HepG2 (cell line): ENCODE measurements around the gene CDR2L. TPM values are rescaled to one million over a fixed set of nuclear protein-coding genes. Genes with fewer than 3 reads are reported as not detected.

Experiments used
- AGO2 ChIP-seq: fragments of 200-400 bp; formaldehyde crosslinking; optimal IDR thresholded peaks from 2 replicates; pipeline ENCODE3; 2017; ENCODE audit warnings: mild to moderate bottlenecking, low read depth, low read length, moderate library complexity
- FOXA3 ChIP-seq: IDR thresholded peaks from 2 replicates; pipeline ENCODE4 v1.6.1; 2016; ENCODE audit warnings: missing genetic modification reagents, missing compliant biosample characterization
- HIC2 ChIP-seq: sonication (generic); formaldehyde crosslinking; IDR thresholded peaks from 2 replicates; pipeline ENCODE4 v1.9.0; 2022; ENCODE audit warnings: low read depth, missing genetic modification reagents
- HMG20B ChIP-seq: conservative IDR thresholded peaks from 2 replicates; pipeline ENCODE4 v1.6.1; 2016; ENCODE audit warnings: missing genetic modification reagents, missing compliant biosample characterization
- HOXA7 ChIP-seq: sonication (generic); formaldehyde crosslinking; IDR thresholded peaks from 2 replicates; pipeline ENCODE4 v1.8.1; 2022; ENCODE audit warnings: mild to moderate bottlenecking, missing genetic modification reagents, moderate library complexity
- KMT2A ChIP-seq: sonication (generic); formaldehyde crosslinking; IDR thresholded peaks from 2 replicates; pipeline ENCODE4 v1.4.0; 2020; ENCODE audit warnings: missing genetic modification reagents
- PHF5A ChIP-seq: IDR thresholded peaks from one replicate; pipeline ENCODE4 v1.6.1; 2018; ENCODE audit warnings: low read depth, missing genetic modification reagents; ENCODE audit not compliant: unreplicated experiment
- RCOR2 ChIP-seq: IDR thresholded peaks from 2 replicates; pipeline ENCODE4 v1.6.1; 2016; ENCODE audit warnings: missing biosample characterization, missing genetic modification reagents
- SNAI1 ChIP-seq: sonication (generic); formaldehyde crosslinking; IDR thresholded peaks from 2 replicates; pipeline ENCODE4 v1.5.0; 2020; ENCODE audit warnings: mild to moderate bottlenecking, missing genetic modification reagents, borderline replicate concordance
- SNAPC4 ChIP-seq: sonication (generic); formaldehyde crosslinking; IDR thresholded peaks from 2 replicates; pipeline ENCODE4 v1.4.0; 2020; ENCODE audit warnings: mild to moderate bottlenecking, missing genetic modification reagents
- U2AF1 ChIP-seq: fragments of 200-400 bp; formaldehyde crosslinking; optimal IDR thresholded peaks from 2 replicates; pipeline ENCODE3; 2017; ENCODE audit warnings: mild to moderate bottlenecking, low read depth, low read length
- ZBTB38 ChIP-seq: sonication (generic); formaldehyde crosslinking; IDR thresholded peaks from 2 replicates; pipeline ENCODE4 v1.5.1; 2020; ENCODE audit warnings: mild to moderate bottlenecking, missing genetic modification reagents
- ZFAT ChIP-seq: sonication (generic); formaldehyde crosslinking; conservative IDR thresholded peaks from 2 replicates; pipeline ENCODE4 v1.8.1; 2023; ENCODE audit warnings: missing genetic modification reagents, inconsistent platforms
- ZNF234 ChIP-seq: sonication (generic); formaldehyde crosslinking; conservative IDR thresholded peaks from 2 replicates; pipeline ENCODE4 v1.5.1; 2020; ENCODE audit warnings: mild to moderate bottlenecking, missing genetic modification reagents
- ZNF558 ChIP-seq: sonication (generic); formaldehyde crosslinking; IDR thresholded peaks from 2 replicates; pipeline ENCODE4 v1.9.0; 2022; ENCODE audit warnings: mild to moderate bottlenecking, missing genetic modification reagents, borderline replicate concordance
- ZNF572 ChIP-seq: sonication (generic); formaldehyde crosslinking; IDR thresholded peaks from 2 replicates; pipeline ENCODE4 v1.5.1; 2020; ENCODE audit warnings: mild to moderate bottlenecking, missing genetic modification reagents
- ZNF670 ChIP-seq: sonication (generic); formaldehyde crosslinking; IDR thresholded peaks from 2 replicates; pipeline ENCODE4 v1.8.0; 2022; ENCODE audit warnings: mild to moderate bottlenecking, missing genetic modification reagents, borderline replicate concordance
- ZNF749 ChIP-seq: sonication (generic); formaldehyde crosslinking; IDR thresholded peaks from 2 replicates; pipeline ENCODE4 v1.8.0; 2022; ENCODE audit warnings: mild to moderate bottlenecking, missing genetic modification reagents, moderate library complexity, borderline replicate concordance
- ZNF841 ChIP-seq: sonication (generic); formaldehyde crosslinking; IDR thresholded peaks from 2 replicates; pipeline ENCODE4 v1.8.1; 2023; ENCODE audit warnings: missing genetic modification reagents, borderline replicate concordance
- ZNF850 ChIP-seq: sonication (generic); formaldehyde crosslinking; conservative IDR thresholded peaks from 2 replicates; pipeline ENCODE4 v1.9.0; 2021; ENCODE audit warnings: mild to moderate bottlenecking, missing genetic modification reagents
- ZNF879 ChIP-seq: sonication (generic); formaldehyde crosslinking; IDR thresholded peaks from 2 replicates; pipeline ENCODE4 v1.8.1; 2023; ENCODE audit warnings: missing genetic modification reagents
- polyA plus RNA-seq, 8 experiments: library from polyadenylated mRNA; depleted of rRNA in 3 of 8; stranded (reverse) in 7 of 8; unstranded in 1 of 8; fragments of >200 nt; fragmentation: Illumina TruSeq in 4 of 8; extraction: Trizol in 4 of 8; gene quantifications; 2 replicates each; pipeline versions ENCODE4 v1.2.1 to v1.2.3, GENCODE V29; 2011 to 2016; ENCODE audit warnings: low read depth in 4 of 8, missing spikeins in 1 of 8, mixed read lengths in 1 of 8; ENCODE audit not compliant: insufficient read depth in 1 of 8
- total RNA-seq, 5 experiments: library from RNA; depleted of rRNA; stranded (reverse); fragments of >200 nt; fragmentation: Illumina TruSeq; extraction: Trizol; gene quantifications; 2 replicates each; pipeline ENCODE4 v1.2.3, GENCODE V29; 2016; ENCODE audit warnings: low read depth in 1 of 5
- TF ChIP-seq, protein P1 (sequence below): sonication (generic); formaldehyde crosslinking; IDR thresholded peaks from 2 replicates; pipeline ENCODE4 v1.8.0; 2022; ENCODE audit warnings: missing genetic modification reagents, mild to moderate bottlenecking, borderline replicate concordance
- TF ChIP-seq, protein P2 (sequence below): sonication (generic); formaldehyde crosslinking; IDR thresholded peaks from 2 replicates; pipeline ENCODE4 v1.4.0; 2020; ENCODE audit warnings: missing genetic modification reagents, borderline replicate concordance

Gene CDR2L
- total and polyA plus RNA-seq, 2 of the 13 experiments (the other 11 are each of a cell fraction or from before 2014, with no cell fraction given), result 1.9 to 2.1 TPM

GRCh38 chr17:74971842-74972106, 15.7 kb upstream of the CDR2L start (continued):
- TF ChIP-seq SNAPC4, result no peak
- TF ChIP-seq, protein P1, sequence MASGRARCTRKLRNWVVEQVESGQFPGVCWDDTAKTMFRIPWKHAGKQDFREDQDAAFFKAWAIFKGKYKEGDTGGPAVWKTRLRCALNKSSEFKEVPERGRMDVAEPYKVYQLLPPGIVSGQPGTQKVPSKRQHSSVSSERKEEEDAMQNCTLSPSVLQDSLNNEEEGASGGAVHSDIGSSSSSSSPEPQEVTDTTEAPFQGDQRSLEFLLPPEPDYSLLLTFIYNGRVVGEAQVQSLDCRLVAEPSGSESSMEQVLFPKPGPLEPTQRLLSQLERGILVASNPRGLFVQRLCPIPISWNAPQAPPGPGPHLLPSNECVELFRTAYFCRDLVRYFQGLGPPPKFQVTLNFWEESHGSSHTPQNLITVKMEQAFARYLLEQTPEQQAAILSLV (CRISPR knock-in tag), result no peak
- TF ChIP-seq ZNF558 (CRISPR knock-in tag), result no peak; the same call in 1 of the 2 replicates
- no peak for TF ChIP-seq ZNF670 (CRISPR knock-in tag)
- TF ChIP-seq, protein P2, sequence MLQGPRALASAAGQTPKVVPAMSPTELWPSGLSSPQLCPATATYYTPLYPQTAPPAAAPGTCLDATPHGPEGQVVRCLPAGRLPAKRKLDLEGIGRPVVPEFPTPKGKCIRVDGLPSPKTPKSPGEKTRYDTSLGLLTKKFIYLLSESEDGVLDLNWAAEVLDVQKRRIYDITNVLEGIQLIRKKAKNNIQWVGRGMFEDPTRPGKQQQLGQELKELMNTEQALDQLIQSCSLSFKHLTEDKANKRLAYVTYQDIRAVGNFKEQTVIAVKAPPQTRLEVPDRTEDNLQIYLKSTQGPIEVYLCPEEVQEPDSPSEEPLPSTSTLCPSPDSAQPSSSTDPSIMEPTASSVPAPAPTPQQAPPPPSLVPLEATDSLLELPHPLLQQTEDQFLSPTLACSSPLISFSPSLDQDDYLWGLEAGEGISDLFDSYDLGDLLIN, result no peak
- peak; percentile 21; the same call in 1 of the 2 replicates for TF ChIP-seq HMG20B (CRISPR knock-in tag)
- TF ChIP-seq ZNF234 (CRISPR knock-in tag), result no peak
- no peak for TF ChIP-seq U2AF1
- no peak for TF ChIP-seq HOXA7 (CRISPR knock-in tag)
- no peak for TF ChIP-seq RCOR2
- TF ChIP-seq KMT2A (CRISPR knock-in tag), result no peak
- 0 out of 2 replicates have a peak, but pooled peaks have one; percentile 88 for TF ChIP-seq HIC2 (CRISPR knock-in tag)
- no peak for TF ChIP-seq ZNF572 (CRISPR knock-in tag)
- no peak for TF ChIP-seq ZNF841 (CRISPR knock-in tag)
- no peak for TF ChIP-seq PHF5A (CRISPR knock-in tag)
- TF ChIP-seq ZNF879 (CRISPR knock-in tag), result no peak
- TF ChIP-seq ZNF749 (CRISPR knock-in tag), result 0 out of 2 replicates have a peak, but pooled peaks have one; percentile 51
- no peak for TF ChIP-seq SNAI1 (CRISPR knock-in tag)
- no peak for TF ChIP-seq ZNF850
- 0 out of 2 replicates have a peak, but pooled peaks have one; percentile 24 for TF ChIP-seq ZBTB38 (CRISPR knock-in tag)
- no peak for TF ChIP-seq FOXA3 (CRISPR knock-in tag)
- no peak for TF ChIP-seq AGO2
- no peak for TF ChIP-seq ZFAT (CRISPR knock-in tag)
